HG02981 (cell line): Measurements from ENCODE around the gene OCA2.
"Not testable (repeated sequence)": the region's sequence is repeated elsewhere in the genome, so short reads cannot be mapped to it uniquely, and the experiment has no call there.

Experiments used
- ATAC-seq: cut with Tn5 transposase; IDR thresholded peaks from one replicate; pipeline ENCODE4 v1.9.1; 2021; ENCODE audit warnings: mild to moderate bottlenecking, moderate library complexity; ENCODE audit not compliant: unreplicated experiment

The OCA2 gene

GRCh38 chr15:28121577-28121976, 22.5 kb upstream of the OCA2 start:
- not testable (repeated sequence) for ATAC-seq

- ATAC-seq = no peak
Measured at GRCh38 chr15:28120359-28120640, 21.2 kb upstream of the OCA2 start.

DNA sequence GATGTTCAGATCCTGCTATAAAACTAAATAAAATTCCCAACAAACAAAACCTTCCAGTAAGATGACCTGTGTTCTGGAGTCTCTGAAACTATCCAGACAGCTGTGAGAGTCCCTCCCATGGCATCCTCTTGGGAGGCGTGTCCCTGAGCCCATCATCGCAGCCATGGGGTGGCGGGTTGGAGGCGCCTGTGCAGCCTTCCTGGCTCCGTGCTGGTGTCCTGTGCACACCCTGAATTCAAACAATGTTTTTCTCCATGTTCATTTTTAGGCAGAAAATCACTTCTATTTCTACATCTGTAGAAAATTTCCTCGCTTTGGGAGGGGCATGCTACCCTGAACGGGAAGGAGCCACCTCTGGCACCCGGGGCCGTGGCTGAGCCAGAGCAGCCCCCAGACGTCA, 19.4 kb upstream of the OCA2 start:
- no peak for ATAC-seq

DNA sequence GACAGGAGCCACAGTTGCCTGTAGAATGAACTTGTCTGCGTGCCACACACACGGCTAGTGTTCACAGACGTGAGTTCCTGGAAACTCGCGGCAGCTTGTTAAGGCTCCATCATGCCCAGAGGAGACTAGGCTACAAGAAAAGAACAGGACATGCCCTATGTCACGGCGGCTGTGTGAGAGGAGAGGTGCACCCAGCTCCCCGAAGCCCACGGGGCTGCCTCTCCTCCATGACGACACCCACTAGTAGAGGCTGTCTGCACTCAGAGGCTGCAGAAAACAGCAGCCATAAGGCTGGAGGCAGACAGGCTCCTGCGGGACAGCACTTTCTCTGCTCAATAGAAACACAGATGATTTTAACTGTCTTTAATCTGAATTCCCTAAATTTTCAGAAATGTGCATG, 19.0 kb upstream of the OCA2 start:
- no peak for ATAC-seq

GRCh38 chr15:28117432-28117990, 18.4 kb upstream of the OCA2 start:
- no peak for ATAC-seq

DNA sequence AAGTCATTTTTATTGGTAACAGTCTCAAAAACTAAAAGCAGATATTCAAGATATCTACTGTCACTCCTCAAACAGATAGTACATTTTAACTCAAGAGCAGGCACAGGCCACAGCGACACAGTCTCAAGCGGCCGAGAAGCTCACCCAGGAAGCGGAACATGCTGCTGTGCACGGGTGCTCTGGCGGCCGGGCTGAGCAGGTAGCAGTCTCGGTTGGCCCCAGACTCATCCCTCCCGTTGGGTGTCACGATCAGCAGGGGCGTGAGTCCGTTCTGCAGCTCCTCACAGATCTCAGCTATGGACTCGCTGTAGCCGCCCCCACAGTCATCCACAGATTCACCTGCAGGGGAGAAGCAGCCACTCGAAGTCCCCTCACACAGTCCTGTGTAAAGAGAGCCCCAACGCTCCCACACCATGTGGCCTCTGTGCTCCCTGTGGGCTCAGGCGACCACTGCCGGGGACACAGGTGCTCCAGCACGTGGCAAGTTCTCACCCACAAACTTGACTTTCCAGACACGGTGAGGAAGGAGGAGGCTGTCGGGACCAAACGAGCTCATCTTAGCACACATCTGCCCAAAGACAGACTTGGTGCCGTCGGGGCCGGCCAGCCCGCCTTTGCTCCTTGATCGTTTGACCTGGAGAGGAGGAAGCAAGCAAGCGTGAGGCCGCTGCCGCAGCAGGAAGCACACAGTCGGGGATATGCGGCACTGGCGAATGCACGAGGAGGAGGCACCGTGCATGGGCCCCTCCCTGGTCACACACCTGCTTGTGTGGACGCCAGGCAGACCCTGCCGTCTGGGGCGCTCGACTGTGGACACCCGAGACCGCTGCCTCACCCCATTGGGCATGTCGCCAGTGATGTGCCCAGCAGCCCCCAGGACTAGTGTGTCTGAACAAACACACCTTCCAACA, 17.7 kb upstream of the OCA2 start:
- no peak for ATAC-seq

DNA sequence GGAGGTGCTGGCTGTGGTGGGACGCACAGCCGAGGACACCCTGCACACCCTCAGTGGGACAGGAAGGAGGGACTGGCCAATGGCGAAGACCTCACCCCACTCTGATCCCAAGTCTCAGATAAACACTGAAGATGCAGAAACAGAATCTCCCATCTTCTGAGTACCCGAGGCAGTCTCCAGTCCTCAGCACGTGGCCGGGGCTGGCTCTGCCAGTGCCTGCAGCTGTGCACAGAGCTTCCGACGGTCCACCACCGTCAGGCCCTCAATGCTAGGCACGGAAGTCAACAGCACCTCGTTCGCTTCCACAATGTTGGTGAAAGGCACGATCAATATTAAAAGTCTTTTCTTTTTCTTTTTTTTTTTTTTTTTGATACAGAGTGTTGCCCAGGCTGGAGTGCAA, 16.8 kb upstream of the OCA2 start:
- ATAC-seq = no peak

DNA sequence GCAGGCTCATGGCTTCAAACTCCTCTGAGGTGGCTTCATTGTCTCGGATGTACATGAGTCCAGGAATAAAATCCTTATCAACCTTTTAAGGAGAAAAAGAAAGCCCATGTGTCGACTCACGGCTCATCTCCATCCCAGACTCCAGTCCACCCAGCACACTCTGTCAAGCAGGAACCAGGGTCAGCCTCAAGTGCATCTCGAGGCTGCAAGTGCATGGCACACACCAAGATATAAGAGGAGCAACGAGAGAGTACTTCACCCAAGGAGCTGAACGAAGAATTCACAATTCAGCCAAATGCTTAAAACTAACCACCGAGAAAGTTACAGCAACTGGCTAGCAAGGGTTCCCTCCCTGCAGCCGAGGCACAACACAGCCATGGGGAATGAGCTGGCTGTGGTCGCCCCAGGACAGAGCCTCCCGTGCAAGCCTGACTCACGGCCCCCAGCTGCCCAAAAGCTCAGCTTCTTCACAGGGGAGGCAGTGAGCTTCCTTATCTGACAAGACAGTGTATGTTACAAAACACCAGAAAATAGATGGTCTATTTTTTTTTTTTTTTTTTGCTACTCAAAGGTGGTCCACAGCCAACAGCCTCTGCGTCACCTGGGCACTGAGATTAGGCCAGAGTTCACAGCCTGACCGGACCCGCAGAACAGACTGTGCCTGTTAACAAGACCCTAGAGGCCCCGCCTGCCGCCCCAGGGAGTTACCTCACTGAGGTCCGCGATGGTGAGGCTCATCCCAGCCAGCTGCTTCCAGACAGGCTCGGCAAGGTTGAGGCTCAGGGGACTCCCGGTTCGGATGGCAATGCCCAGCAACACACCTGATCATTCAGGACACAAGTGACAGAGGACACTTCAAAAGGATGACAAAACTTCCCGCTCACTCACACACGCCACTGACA, 15.9 kb upstream of the OCA2 start:
- no peak for ATAC-seq

DNA sequence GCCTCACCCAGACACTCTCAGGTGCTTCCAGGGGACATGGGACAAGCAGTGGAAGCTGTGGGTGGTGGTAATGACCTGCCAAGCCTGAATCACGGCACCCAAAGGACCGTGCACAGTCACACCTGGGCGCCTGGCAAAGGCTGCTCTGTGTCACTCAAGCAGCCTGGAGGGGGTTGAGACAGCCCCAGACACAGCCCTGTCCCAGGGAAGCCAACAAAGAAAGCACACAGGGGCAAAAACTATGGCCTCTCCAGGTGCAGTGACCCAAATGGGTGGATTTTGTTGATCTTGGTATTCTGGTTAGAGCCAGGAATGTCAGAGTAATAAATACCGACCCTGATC, 15.0 kb upstream of the OCA2 start:
- ATAC-seq = no peak

- ATAC-seq = no peak
Measured at GRCh38 chr15:28113394-28114113, 14.4 kb upstream of the OCA2 start.

DNA sequence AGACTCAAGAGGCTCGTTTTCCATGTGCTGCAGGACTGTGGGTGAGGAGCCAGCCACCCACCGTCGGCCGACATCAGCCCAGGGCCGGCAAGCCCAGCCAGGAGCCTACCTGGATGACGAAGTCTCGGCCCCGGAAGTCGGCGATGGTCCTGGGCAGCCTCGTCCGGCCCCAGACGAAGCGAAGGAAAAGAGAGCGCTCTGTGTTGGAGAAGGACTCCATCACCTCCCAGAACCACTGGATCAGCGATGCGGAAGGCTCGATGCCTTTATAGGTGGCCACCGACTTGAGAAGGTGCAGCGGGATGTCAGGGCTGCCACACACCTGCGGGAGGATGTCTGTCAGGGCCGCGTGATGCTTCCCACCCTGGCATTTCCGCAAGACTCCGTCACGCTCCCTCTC, 13.8 kb upstream of the OCA2 start:
- no peak for ATAC-seq

GRCh38 chr15:28112101-28112760, 13.1 kb upstream of the OCA2 start:
- no peak for ATAC-seq

DNA sequence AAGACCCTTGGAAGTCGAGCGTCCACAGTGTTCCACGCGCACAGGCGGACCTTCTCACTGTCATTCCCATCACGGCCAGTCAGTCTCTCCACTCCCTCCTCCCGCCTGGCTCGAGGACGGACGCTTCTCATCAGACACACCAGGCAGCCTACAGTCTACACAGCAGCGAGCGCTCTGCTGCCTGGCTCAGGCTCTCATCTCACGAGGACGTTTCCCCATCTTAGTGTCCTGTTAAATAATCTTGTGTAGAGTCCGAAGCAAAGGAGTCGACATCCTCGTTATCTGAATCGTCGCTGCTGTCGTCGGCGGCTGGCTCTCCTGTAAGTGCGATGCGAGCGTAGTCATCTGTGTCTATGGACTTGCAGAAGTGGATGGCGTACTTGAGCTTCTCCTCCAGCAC, 12.4 kb upstream of the OCA2 start:
- ATAC-seq = no peak

DNA sequence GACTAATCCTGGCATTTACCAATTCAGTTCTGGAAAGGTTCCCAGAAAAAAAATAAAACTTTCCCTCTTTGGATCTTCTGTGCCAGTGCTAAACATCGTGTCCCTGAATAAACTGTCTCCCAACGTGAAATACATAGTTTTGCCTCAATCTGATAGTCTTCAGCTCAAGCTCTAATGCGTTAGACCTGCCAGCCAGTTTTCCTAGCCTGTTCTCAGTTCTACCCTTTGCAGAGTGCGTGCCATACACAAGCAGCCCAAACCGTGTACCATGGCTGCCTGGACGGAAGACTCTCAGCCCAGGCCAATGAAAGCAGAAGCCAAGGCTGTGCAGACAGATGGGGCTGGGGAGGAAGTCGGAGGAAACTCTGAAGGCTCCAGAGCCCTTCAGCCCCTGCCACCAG, 11.4 kb upstream of the OCA2 start:
- no peak for ATAC-seq

DNA sequence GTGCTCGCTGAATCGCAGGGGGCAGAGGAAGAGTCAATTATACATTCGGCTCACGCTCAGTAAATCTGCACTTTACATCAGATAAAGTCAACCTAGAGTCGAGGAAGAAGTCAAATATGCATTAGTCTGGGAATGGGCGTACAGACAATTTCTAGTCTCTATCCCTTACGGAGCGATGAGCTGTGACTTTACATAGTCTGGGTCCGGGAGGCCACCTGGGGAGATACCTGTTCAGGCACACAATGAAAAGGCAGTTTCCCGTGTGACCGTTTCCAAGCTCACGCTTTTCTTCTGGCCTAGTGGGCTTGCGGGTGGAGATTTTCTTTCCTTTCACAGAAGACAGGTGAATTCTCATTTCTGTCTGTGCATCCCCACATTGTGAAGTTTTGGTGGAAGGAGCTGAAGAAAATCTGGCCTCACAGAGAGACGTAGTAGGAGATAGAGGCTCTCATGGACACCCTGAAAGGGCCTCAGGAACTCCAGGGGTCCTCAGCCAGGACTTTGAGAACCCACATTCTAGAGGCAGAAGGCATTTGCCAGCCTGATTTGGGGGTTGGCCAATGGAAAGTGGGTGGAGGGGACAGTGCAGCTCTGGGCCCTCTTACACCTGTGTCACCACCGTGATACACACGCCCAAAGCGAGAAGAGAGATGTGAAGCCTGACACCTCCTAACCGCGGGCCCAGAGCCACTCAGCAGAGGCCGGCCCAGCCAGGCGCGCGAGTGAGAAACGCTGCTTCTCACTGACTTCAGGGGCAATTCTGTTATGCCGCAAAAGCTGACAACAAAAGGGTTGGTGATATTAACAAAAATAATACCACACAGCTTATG, 10.7 kb upstream of the OCA2 start:
- no peak for ATAC-seq

DNA sequence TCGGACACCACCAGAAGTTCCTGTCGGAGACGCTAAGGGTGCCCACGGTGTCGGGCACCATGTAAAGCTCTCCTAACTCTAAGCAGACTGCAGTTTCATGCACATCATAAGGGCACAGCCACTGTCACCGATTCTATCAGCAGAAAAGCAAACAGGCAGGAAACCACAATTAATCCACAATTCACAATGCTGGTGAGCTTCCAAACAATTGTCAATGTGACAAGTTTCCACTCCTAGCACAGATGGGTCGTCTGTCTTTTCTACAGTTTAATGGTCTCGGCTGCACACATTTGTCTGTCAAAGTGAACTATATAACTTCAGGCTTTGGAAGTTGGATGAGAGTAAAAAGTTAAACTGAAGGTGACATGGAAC, 8.8 kb upstream of the OCA2 start:
- no peak for ATAC-seq

GRCh38 chr15:28107111-28107903, 8.2 kb upstream of the OCA2 start:
- no peak for ATAC-seq

GRCh38 chr15:28106294-28107110, 7.4 kb upstream of the OCA2 start:
- no peak for ATAC-seq
